Endometrial microvascular endothelial cells (primary cell): Measurements from ENCODE around the gene KRT4. TPM values are rescaled to one million over a fixed set of nuclear protein-coding genes. Genes with fewer than 3 reads are reported as not detected.

ENCODE experiments used
- in situ Hi-C: cut with HindIII; loops from 2 replicates; pipeline ENCODE4 v1.10.0; 2017; ENCODE audit warnings: low sequenced_read_pairs, low pct_unique_long_range_greater_than_20kb; ENCODE audit errors: inconsistent ontology term
- total RNA-seq: library from RNA; depleted of rRNA; stranded (reverse); fragments of >200 nt; gene quantifications from one replicate; pipeline ENCODE4 v1.2.3, GENCODE V29; 2015; ENCODE audit errors: inconsistent ontology term

KRT4 gene
- total RNA-seq, 1 donor from 2014 or later, result not detected

DNA sequence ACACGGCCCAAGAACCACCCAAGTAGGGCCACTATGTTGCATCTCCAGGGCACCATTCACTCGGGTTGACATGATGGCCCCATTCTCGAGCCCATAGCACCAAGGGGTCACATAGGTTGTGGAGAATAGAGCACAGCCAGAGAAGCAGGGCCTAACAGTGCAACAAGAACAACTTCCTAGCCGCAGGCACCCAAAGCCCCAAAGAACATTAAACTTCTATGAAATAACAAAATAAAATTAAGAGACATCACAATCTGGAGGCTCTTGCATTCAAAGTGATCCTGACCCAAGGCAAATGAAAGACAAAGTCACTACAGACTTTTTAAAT lies 1.9 kb downstream of the KRT4 start:
- in situ Hi-C loops, result no loop called here

DNA sequence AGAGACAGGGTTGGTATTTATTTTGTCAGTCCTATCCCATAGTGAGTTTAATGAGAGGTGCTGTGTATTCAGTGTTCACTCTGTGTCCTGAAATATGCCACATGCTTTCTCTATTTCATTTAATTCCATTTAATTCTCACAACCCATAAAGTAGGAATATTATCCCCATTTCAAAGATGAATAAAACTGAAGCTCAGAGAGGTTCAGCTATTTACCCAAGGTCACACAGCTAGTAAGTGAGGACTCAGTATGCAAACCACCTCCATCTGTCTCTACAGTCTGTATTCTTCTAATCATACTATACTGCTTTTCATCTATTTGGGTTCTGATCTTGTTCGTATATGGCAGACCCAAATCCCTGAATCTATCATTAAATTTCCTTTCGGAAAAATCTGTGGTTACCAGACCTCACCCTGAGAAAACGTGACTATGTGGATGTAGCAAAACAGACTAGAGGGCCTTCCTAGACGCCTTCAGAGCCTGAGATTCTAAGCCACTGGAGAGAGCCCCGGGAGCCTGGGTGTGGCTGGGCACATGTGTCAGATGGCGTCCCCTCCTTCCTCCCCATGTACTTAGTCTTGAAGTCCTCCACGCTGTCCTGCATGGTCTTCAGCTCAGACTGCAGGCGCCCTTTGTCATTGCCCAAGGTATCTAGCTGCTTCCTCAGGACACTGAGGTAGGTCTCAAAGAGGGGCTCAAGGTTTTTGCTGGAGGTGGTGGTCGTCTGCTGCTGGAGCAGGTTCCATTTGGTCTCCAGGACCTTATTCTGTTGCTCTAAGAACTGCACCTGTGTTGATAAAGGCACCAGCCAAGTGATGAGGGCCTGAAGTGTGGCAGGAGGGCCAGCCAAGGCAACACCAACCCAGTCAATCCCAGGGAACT lies 2.5 kb downstream of the KRT4 start:
- in situ Hi-C loops, result no loop called here

DNA sequence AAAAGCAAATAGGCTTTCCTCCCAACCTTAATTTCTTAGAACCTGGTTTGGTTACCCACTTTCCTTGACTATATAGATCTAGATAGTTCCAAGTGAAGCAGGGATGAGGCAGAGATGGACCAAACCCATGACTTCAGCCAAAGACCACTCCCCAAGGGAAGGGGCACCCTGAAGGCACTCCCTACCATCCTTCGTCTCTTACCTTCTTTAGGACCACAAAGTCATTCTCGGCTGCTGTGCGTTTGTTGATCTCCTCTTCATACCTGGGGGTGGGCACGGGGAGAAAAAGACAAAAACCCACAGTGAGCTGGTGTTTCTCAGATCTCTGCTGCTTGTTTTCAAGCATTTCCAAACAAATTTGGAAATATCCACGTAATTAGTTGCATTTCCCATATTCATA lies 3.4 kb downstream of the KRT4 start:
- in situ Hi-C loops, result no loop called here

DNA sequence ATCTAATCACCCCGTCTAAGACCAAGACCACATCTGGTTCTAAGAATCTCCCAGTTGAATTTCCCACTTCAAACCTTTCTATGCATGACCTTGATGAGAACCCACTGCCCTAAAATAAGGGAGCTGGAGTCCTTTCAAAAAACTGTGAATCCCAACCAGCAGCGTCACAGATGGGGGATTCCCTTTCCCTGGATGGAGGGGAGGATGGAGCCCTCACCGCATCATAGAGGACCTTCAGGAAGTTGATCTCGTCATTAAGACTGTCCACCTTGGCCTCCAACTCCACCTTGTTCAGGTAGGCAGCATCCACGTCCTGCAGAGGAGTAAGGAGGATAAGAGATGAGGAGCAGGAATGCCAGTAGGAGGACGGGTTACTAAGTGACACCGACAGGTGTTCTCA lies 4.8 kb downstream of the KRT4 start:
- in situ Hi-C loops, result no loop called here

DNA sequence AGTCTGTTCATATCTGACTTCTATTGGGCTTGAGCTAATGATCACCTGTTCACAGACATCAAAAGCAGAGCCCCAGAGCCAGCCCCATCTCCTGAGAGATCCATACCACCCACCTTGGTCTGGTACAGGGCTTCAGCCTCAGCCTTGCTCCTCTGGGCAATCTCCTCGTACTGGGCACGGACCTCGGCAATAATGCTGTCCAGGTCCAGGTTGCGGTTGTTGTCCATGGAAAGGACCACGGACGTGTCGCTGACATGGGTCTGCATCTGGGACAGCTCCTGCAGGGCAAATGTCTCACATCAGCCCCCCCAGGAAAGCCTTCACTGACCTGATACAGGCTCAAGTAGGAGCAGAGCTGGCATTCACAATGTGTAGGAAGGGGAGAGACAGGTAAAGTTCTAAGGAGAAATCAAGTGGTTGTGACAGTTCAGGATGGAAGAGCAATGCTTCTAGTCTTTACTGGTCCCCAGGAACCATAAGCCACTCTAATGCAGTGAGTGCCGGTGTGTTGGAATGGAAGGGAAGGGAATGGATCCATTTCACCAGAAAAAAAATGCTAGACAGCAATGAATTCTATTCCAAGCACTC lies 5.2 kb downstream of the KRT4 start:
- in situ Hi-C loops, result no loop called here

DNA sequence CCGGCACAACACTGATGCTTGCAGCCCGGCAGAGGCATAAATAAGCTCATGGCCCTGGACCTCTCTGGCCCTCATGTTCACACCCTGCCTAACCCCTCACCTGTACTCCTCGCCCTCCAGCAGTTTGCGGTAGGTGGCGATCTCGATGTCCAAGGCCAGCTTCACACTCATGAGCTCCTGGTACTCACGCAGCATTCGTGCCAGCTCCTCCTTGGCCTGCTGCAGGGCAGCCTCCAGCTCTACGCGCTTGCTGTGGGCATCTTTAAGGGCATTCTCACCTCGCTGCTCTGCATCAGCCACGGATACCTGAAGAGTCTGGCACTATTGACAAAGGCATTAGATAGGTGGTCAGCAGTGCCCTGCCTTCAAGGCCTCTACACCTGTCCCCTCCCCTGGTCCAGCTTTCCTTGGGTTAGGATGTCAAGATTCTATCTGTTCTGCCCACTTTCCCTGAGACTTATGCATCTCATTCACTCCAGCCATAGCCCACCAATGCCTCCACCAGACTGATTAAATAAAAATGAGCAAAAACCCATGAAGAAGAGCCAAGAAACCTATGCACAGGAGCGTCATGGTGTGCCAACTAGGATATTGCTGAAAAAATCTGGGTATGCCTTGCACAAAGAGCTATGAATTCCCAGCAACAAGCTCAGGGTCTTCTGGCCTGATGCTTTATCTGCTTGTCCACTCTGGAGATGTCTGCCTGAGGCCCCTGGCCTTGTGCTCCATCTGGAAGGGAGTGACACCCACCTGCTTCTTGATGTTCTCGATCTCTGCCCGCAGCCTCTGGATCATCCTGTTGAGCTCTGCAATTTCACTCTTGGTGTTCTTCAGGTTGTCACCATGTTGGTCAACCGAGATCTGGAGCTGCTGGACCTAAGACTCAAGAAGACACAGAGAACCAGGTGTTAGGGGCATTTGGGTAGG lies 6.1 kb downstream of the KRT4 start:
- in situ Hi-C loops, result no loop called here

DNA sequence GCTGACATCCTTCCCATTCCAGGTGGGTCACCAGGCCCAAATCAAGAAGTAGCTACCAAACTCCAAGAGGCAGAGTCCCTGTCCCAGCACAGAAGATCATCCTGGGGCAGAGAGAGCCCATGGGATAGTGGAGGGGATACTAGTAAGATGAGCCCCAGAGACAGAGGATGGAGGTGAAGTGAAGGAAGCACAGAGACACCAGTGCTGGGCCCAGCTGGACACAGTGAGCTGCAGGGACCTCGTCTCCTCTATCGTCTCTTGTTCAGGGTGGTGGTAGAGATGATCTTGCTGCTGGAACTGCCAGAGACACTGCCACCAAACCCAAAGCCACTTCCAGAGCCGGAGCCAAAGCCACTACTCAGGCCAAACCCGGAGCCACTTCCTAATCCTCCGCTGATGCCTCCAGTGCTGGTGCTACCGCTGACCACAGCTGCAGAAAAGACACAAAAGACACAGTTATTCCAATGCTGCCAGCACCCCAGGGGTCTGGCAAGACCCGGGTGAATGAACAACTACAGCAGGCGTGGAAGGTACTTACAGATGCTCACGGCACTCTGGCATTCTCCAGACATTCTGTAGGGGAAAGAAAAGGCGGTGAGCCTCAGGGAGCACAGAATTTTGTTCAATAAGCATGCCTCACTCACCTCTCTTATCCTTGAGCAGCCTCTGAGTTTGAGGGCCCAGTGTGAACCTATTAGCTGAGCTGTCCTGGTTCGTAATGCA lies 6.9 kb downstream of the KRT4 start:
- in situ Hi-C loops, result no loop called here

DNA sequence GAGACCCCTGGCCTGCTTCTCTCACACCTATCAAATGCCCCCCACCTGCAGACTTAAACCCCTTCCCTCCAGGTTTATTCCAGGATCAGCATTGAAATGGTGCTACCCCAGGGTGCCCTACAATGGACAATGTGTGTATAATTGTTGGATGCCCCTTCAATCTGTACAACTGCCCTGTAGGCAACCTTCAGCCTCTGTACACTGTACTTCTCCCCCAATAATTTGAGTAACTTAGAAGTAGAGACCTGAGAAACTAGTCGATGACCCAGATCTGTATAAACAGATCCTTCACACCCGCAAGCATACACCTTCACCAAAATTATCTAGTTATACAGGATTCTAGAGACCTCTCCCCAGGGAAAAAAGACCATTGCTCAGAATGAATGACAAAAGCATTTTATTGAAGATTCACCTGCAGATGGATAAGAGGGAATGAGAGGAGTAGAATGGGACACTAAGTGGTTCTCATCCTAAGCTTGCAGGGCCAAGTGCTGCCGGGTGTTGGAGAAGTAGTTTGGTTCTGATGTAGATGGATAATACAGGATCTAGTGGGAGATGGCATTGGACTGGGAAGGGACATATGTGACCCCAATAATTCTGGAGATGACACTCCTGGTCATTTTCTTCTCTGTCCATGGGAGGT lies 7.6 kb downstream of the KRT4 start:
- in situ Hi-C loops, result no loop called here

DNA sequence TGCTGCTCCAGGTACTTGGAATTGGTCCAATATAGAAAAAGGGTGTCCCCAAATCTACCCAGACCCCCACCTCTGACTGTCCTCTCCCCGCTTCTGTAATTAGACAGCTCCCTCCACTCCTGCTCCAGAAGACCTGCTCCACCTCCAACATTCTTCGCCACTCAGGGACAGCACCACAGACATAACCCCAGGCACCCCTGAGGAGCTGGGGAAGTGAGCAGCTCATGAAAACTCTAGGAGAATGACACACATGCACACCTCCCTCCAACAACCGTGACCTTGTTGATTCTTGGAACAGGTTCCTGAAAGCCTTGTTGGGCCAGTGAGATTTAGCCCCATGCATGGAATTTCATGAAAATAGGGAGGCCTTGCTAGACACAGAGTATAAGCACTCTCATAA lies 8.2 kb downstream of the KRT4 start:
- in situ Hi-C loops, result no loop called here

DNA sequence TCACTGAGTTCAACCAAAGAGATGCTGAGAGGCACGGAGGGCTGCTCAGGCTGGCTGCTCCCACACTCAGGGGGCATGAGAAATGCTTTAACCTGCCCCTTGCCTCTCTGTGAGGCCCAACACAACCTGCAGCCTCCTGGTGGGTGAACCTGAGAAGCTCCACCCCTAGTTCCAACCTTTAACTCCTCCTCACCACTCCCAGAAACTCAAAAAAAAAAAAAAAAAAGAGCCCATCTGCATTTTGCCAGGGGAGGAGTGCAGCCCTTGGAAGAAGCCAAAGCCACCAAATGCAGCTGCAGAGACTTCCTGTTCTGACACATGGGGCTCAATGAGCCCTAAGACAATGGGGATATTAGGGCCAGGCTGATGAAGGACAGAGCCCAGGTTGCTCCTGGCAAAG lies 8.9 kb downstream of the KRT4 start:
- in situ Hi-C loops, result no loop called here

DNA sequence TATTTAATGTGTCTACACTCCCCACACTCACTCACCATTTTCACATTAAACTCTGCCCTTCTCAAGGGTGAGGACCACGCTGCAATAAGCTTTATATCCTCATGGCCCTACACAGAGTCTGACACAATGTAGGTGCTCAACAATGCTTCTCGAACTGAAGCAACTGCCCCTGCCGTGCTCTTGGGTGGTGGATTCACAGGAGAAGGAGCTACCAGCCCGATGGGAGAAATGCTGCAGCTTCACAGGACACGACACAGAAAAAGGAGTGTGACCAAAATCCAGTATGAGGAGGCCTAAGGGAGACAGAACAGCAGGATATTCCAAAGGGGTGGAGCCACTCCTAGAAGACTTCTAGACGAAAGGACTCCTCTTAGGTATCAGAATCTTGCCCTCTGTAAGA lies 11.5 kb downstream of the KRT4 start:
- in situ Hi-C loops, result no loop called here

DNA sequence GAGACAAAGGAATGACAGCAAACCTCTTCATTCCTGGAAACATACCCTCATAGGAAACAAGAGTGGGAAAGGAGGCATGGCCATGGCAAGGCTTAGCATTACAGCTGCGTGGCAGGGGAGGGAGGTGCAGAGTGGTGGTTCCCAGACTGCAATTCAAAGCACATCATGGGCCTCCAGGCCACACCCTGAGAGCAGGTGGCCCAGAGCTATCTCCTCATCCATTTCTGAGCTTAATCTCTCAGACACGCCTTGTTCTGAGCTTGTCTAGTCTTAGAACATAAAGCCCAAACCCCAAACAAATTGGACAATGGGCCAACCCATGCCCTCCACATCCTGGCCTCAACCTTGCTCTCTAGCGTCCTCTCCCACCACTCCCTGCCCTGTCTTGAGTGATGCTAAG lies 12.1 kb downstream of the KRT4 start:
- in situ Hi-C loops, result no loop called here

DNA sequence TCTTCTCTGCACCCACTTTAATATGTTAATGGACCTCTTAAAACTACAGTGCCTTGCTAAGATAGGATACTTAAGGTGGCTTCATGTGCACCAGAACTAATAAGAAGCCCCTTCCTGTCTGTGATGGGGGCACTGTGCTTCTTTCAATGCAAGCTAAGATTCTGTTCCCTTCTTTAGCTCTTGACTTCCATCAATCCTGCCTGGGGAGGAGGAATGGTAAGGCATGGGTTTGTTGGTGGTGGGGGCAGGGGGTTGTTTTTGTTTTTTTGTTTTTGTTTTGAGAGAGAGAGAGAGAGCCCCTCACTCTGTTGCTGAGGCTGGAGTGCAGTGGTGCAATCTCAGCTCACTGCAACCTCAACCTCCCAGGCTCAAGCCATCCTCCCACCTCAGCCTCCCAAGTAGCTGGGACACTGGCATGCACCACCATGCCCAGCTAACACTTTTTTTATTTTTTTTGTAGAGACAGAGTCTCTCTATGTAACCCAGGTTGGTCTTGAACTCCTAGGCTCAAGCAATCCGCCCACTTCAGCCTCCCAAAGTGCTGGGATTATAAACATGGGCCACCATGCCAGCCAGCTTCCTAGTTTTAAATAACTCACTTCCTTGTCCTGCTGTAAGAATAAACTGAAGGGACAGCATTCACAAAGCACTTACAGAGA lies 13.5 kb downstream of the KRT4 start:
- in situ Hi-C loops, result no loop called here

DNA sequence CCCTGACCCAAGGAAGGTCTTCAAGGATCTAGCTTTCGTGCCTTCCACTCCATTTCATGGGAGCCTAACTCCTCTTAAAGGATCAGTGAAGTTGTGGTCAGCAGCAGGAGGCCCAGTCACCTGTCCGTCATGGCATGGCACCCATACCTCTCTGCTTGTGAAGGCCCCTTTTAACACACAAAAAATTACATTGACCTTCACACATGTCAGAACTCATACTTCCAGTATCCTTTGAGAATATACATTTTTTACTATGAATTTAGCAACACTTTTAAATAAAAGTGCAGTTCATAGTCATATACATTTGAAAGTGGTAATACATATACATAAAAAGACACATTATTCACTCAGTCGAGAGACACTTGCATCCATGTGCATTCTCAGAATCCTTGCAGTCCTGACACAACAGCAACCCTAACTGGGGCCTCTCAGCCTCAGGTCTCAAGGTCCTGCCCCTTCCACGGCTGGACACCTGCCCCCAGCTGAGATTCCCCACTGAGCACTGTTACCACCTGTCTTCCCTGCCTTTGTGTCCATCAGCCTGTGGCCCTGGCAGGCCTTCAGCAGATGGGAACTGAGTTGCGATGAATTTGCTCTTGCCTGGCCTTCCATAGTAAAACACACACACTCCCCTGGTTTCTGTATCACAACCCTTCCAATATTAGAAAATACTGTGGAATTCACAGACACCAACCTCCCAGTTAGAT lies 14.3 kb downstream of the KRT4 start:
- in situ Hi-C loops, result no loop called here

DNA sequence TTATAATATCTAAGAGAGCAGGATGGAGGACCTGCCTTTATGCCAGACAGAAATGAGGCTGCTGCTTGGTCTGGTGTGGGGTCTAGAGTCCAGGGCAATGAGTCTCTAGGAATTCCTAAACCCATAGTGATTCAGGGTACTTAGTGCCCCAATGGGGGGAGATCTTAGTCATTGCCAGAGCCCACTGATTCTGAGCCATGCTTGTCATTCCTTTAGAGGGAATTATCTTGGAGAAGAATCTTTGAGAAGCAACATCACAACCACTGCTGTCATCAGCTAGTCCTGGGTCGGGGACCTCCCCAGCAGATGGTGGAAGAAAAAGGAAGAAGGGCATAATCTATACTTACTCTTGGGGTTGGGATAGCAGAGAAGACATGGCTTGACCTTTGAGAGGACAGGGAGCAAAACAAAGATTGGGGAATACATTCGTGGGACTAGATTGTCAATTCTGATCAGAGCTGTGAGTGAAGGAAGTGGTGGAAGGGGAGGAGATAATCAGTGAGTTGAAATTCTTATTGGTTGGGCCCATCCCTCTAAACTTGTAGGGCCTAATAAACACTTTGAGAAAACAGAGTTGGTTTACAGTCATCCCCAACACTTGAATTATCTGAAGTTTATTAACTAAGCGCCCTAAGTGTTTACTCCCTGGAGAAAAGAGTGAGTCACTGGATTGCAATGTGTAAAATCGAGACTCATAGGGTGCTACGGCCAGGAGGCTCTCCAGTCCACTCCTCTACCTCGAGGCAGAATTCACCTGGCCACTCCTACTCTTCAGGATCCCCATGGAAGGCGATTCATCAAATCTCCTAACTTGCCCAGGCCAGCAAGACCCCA lies 15.0 kb downstream of the KRT4 start:
- in situ Hi-C loops, result no loop called here

DNA sequence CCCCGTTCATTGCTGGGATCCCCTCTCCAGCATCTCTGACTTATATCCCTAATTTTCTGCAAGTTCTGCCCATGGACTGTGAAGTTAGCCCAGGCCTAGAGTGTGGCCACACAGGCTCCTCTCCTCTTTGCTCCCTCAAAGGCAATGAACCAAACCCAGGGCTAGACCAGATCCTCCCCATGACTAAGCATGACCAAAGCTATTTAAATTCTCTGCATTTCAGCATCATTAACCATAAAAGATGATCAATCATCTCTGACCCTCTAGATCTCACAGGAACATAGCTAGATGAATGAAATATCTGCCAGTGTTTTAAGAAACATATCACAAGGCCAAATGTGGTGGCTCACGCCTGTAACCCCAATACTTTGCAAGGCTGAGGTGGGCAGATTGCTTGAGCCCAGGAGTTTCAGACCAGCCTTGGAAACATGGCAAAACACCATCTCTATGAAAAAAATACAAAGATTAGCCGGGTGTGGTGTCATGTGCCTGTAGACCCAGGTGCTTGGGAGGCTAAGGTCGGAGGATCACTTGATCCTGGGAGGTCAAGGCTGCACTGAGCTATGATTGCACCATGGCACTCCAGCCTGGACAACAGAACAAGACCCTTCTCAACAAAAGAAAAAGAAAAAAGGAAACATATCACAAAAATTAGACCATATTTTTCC lies 15.8 kb downstream of the KRT4 start:
- in situ Hi-C loops, result no loop called here
